Activated CD4-positive, alpha-beta T cell treated with anti-CD3 and anti-CD28 coated beads, Interleukin-2, Interleukin-4, amounts not matched to agents 100 ng/mL and 50 ng/mL, durations not matched to agents 16 hours and 8 hours (primary cell): ENCODE measurements around the gene GIGYF2.
"Not testable (repeated sequence)": the region's sequence is repeated elsewhere in the genome, so short reads cannot be mapped to it uniquely, and the experiment has no call there.

Experiments
- DNase-seq: peaks from one replicate; pipeline ENCODE4 v3.0.0-alpha.2; 2020; ENCODE audit warnings: low spot score

The GIGYF2 gene, protein sequence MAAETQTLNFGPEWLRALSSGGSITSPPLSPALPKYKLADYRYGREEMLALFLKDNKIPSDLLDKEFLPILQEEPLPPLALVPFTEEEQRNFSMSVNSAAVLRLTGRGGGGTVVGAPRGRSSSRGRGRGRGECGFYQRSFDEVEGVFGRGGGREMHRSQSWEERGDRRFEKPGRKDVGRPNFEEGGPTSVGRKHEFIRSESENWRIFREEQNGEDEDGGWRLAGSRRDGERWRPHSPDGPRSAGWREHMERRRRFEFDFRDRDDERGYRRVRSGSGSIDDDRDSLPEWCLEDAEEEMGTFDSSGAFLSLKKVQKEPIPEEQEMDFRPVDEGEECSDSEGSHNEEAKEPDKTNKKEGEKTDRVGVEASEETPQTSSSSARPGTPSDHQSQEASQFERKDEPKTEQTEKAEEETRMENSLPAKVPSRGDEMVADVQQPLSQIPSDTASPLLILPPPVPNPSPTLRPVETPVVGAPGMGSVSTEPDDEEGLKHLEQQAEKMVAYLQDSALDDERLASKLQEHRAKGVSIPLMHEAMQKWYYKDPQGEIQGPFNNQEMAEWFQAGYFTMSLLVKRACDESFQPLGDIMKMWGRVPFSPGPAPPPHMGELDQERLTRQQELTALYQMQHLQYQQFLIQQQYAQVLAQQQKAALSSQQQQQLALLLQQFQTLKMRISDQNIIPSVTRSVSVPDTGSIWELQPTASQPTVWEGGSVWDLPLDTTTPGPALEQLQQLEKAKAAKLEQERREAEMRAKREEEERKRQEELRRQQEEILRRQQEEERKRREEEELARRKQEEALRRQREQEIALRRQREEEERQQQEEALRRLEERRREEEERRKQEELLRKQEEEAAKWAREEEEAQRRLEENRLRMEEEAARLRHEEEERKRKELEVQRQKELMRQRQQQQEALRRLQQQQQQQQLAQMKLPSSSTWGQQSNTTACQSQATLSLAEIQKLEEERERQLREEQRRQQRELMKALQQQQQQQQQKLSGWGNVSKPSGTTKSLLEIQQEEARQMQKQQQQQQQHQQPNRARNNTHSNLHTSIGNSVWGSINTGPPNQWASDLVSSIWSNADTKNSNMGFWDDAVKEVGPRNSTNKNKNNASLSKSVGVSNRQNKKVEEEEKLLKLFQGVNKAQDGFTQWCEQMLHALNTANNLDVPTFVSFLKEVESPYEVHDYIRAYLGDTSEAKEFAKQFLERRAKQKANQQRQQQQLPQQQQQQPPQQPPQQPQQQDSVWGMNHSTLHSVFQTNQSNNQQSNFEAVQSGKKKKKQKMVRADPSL (N-terminal part only)

DNA sequence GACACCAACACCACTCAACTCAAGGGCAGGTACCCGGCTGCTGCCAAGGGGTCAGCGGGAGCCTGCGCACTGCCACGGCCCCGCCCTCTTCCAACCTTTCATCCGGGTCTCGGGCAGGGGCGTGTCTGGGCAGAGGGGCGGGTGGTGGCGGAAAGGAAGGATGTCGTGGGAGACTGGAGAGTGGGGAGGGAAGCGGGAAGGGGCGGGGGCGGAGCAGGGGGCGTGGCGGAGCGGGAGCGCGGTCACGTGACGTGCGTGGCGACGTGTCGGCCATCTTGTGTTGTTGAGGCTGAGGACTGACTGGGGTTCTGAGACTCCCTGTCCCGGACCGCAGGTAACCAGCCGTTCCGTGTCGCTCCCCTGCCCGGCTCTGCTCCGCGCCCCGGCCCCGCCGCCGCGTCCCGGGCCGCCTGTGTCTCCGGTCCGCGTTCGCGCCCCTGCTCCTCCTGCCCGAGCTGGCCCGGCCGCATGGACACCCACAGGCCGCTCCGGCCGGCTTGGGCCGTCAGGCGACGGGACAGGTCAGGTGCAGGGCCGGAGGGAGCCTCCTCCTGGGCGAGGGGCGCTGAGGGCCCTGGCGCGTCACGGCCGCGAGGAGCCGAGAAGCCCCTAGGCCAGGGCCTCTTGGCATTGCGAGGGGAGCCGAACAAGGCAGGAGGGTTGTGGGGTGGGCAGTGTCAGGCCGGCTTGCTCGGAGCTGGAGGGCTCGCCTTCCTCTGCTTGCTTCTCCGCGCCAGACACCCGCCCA, at the start of gene GIGYF2:
Gene GIGYF2 (plus strand): TSS at position 273 of the 748 bp plus-strand sequence. CDS start 37,867 bp downstream, outside the sequence.
- DNase-seq: peak; percentile 97

DNA sequence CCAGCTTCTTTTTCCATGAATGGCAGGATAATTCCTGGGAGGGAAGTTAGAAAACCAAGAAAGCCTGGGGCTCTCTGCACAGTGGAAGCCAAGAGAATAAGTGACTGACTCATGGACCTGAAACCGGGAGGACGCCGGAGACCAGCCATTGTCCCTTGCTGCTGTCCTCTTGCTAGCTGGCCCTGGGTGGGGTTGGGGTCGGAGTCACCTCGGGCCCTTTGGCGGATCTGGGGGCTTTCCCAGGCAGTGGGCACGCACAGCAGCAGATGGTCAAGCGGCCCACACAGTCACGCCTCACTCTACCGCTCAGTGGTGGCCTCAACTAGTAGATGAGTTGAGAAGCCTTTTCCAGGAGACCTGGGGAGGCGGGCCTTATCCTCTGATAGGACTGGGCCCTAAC, 48.1 kb upstream of the GIGYF2 start:
- no peak for DNase-seq

DNA sequence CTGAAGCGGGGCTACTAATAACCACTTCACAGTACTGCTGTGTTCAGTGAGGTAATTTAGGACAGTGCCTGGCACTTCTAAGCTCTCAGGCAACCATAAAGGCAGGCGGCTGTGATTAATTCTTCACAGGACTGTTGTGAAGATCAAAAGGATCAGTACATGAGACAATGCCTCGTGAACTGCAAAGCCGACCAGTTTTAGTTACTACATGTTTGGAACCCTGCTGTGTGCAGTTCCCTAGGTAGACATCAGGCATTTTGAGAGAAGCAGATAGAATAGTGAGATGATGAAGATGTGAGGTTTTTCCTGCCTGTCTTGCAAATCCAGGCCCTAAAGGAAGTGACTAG, 44.7 kb upstream of the GIGYF2 start:
- no peak for DNase-seq

DNA sequence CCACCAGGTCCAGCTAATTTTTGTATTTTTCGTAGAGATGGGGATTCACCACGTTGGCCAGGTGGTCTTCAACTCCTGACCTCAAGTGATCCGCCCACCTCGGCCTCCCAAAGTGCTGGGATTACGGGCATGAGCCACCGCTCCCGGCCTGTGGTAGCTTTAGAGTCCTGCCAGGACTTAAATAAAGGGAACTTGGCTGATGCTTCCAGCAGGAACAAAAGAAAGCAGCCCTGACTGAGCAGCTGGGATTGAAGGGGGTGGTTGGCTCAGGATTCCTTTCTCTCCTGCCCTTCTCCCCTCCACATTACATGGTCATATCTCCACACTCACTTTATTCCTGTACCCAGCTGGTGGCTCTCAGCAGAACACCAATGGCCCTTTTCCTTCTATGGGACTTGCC, 43.7 kb upstream of the GIGYF2 start:
- no peak for DNase-seq

DNA sequence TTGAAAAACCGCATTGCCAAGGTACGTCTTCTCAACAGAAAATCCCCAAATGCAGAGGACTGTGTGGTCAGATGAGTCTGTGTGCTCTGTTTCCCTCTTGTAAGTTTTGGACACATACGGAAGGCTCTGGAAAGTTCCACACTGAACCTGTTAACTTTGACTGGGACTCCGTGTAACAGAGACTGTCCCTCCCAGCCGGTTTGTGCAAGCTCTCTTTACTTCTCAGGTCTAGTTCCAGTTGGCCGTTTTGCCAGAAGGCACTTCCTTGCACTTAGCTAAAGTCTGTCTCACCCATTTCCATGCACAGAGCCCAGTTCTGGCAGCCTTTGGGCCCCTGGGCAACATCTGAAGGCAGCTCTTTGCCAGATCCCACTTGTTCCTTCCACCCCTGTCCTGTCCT, 41.7 kb upstream of the GIGYF2 start:
- no peak for DNase-seq

DNA sequence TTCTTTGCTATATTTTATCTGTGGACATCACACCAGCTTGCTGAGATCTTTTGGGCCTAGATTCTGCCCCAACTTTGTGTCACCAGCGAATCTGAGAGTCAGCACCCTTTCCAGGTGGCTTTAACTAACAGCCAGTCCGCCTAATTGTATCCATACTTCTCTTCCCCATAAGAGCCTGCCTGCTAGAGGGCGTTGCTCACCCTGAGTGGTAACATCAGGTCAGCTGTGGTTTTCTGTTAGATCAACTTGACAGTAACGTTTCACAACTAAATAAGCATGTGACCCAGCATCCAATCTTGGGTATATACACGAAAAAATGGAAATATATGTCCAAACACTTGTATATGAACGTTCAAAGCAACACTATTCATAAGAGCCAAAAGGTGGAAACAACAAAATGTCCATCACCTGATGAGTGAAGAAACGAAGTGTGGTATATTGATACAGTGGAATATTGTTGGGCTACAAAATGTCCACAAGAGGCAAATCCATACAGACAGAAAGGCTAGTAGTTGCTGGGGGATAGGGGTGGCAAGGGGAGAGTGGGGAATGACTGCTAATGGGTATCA, 38.8 kb upstream of the GIGYF2 start:
- no peak for DNase-seq

DNA sequence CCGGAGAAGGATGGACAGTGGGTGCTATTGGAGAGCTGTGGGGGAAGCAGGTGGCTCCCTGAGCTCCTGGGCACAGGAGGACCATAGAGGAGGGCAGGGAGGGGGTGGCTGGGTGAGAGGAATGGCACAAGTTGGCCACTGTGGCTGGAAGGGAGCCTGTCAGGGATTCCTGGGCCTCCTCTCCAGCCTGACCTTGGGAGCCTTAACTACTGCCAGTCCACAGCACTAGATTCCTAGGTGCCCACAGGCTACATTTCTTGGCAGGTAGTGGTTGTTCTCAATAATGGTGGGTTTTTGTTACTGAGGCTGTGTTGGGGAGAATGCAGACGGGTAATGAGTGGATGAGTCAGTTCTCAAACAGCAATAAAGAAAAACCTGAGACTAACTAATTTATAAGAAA, 37.8 kb upstream of the GIGYF2 start:
- no peak for DNase-seq

DNA sequence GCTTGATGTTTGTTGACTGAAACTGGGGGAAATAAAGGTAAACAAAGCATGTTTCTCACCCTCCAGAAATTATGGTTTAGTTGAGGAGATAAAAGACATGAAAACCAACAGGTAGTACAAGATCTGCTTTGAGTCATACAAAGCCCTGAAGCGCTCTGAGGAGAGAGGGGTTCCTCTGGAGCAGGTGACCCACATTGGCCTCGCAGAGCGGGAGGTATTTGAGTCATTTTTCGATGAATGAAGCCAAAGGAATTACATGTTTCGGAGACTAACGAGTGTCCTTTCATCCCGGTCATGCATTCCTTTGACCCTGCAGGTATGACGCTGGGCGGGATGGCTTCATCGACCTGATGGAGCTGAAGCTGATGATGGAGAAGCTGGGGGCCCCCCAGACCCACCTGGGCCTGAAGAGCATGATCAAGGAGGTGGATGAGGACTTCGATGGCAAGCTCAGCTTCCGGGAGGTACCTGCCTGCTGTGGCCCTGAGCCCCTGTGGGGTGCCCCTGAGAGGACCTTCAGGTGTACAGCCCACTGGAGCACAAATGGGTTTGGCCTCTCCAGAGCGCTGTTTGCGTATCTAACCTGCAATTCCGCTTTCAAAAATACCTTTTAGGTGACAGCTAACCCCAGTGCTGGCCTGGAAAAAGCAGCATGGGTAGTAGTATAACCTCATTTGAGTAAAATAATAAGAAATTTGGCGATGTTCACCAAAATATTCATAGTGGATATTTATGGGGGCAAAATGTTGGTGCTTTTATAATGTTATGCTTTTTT, 34.5 kb upstream of the GIGYF2 start:
- no peak for DNase-seq

DNA sequence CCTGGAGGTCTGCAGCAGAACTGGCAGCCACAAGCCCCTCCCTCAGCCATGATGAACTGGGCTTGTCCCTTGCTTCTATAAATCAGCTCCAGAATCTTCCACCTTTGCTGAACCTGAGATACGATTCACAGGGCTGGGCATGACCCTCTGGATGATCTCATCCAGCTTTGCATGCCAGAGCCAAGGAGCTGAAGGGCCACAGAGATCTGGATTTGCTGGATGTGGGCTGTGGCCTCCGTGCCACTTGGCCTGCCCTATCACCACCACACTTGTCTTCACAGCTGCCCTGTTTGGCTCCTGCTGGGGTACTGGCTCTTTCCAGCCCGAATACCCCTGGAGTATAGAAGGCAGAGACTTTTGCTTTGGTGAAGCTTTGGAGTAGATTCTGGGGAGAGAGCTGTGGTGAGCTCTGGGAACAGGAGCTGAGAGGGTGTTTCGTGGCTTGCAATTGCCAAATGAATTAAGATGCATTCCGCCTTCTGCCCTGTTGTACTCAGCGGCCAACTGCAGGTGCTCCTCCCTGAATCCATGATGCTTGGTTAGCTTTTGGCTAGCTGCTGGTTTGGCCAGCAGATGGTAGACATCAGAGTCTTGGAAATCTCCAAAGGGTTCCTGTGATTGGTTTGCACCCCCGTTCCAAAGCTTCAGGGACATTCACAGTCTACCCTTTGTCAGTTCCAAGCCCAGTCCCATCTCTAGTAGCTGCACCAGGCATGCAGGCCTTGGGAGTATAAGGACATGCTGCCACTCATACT, 30.9 kb upstream of the GIGYF2 start:
- DNase-seq: no peak

DNA sequence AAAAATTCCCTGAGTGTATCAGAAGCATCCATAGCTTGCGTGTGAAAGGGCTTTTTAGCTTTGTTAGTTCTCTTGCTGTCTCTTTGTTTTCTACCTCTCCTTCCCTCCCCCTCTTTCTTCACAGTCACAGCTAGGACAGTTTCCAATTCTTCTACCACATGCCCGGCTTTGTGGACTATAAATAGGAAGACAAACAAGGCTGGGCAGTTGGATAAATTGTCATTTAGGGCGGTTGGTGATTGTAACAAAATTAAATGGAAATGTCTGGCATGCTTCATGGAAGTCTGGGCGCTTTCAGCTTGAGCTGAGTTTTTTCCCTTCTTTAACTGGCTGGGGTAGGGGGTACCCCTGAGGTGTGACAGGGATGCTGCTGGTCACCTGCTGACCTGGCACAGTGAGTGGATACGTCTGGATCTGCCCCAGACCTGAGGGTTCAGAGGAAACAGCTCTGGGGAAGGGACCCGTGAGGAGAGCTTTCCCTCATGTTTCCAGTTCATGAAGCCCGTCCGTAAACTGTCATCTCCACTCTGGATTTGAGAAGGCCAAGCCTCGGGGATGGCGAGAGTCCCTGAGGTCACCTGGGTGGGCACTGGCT, 29.0 kb upstream of the GIGYF2 start:
- DNase-seq: no peak

DNA sequence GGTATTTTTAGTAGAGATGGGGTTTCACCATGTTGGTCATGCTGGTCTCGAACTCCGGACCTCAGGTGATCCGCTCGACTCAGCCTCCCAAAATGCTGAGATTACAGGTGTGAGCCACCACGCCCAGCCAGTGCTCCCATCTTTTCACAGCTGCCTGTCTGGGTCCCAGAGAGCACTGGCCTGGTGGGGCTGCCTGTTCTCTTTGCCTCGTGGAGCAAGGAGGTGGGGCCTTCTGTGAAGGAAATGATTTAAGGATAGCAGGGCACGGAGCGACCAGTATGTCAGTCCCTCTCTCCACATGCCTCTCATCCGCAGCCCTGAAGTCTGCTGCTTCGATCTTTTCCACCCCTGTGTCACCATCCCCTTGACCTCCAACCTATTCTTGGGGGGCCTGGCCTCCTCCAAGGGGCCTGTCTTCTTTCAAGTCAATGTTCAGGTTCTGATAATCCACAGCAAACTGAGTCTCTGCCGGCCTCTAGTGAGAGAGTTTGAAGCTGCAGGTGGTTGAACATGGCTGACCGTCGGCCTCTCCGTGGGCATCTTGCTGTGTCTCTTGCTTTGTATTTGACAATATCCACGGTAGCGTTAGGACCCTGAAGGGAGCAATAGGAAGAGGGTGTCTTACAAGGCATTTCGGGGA, 28.2 kb upstream of the GIGYF2 start:
- no peak for DNase-seq

DNA sequence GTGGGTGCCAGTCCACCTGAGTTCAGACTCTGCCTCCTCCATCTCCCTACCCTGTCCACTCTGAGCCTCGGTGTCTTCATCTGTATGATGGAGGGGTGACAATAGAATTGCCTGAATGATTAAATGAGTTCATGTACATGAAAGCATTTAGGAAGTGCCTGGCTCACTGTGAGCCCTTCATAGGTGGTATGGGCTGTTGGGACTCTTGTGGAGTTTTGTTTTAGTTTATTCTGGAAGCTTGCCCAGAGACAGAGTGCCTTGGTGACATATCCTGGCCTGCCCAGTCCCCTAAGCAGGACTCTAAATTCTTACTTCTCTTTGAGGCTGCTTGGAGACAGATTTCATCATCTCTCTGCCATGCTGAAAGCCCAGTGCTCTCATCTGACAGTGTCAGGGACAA, 24.5 kb upstream of the GIGYF2 start:
- no peak for DNase-seq

DNA sequence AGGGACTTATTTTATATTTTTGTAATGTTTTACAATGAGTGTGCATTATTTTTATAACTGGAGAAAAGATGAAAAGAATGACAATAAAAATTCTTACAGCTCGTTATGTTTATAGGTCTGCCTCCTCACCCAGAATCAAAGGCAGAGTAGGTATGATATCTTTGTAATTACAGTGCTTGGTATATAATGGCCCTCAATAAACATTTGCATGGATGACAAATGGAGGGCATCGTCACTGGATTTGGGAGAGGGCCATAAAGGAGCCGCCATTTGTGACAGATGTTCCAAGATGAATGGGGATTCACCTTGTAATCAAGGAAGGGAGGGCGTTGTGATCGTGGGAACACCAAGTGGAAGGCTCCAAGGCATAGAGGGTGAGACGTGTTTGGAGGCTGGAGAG, 22.6 kb upstream of the GIGYF2 start:
- DNase-seq: no peak

DNA sequence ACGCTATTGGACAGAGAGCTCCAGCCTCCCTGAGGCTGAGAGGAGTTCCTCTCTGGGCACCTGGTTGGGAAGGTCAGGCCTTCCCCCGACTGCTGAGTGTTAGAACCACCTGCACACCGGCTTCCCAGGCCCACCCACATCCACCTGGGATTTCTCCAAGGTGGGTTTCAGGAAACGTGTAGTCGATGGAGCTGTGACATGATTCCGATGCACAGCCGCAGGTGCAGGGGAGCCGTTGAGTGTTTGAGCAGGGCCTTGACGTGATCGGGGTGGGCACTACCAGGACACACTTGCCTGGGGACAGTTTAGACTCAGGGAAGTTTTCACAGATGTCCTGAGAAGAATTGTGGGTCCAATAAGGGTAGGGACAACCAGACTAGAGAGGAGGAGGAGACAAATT, 21.8 kb upstream of the GIGYF2 start:
- DNase-seq: no peak

DNA sequence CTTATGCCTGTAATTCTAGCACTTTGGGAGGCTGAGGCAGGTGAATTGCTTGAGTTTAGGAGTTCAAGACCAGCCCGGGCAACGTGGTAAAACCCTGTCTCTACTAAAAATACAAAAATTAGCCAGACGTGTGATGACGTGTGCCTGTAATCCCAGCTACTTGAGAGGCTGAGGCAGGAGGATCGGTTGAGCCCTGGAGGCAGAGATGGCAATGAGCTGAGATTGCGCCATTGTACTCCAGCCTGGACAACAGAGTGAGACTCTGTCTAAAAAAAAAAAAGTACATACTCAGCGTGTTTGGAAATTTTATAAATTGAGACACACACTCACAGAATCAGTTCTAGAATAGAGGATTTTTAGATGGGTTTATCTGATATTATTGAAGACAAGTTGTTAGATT, 17.1 kb upstream of the GIGYF2 start:
- no peak for DNase-seq

DNA sequence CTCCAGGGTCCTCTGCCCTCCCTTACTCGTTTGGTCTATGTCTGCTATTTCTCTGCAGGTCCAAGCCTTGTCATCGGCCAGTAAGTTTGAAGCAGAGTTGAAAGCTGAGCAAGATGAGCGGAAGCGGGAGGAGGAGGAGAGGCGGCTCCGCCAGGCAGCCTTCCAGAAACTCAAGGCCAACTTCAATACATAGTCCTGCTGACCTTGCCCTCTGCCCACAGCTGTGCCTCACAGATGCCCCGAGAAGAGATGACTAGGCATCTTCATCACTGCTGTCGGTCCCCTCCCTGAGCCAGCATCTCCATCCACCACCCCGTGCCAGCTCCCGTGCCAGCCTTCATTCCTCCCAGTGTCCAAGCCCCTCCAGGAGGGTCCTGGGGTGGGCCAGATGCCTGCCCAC, 15.6 kb upstream of the GIGYF2 start:
- DNase-seq: no peak

DNA sequence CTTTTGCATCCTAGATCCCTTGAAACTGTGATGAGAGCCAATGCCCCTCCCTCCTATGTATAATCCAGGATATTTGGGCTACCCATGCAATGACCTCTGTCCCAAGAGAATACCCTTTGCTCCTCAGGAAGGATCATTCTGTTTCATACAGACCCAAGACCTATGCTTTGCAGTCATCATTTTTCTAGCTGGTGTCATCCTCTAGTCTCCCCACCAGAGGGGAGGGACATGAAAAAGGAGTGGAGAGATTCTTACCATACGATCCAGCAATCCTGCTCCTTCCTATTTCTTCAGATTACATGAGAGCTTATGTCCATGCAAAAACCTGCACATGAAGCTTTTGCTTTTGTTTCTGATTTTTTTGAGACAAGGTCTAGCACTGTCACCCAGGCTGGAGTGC, 13.8 kb upstream of the GIGYF2 start:
- DNase-seq: no peak

DNA sequence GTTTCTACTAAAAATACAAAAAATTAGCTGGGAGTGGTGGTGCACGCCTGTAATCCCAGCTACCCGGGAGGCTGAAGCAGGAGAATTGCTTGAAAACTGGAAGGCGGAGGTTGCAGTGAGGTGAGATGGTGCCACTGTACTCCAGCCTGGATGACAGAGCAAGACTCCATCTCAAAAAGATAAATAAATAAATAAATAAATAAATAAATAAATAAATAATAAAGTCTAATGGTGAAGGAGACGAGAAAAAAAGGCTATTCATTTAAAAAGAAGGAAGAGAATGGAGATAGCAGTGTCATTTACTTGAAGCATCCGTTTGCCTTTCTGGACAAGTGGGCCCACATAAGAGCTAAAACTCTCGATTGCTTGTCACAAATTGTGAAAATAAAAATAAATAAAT, 11.7 kb upstream of the GIGYF2 start:
- DNase-seq: not testable (repeated sequence)
